NCI-H2196 treated with DMSO at 0.1 percent for 48 hours (cell line): ENCODE data around the gene ELAVL2.
"Not testable (repeated sequence)": the region's sequence is repeated elsewhere in the genome, so short reads cannot be mapped to it uniquely, and the experiment has no call there.

Experiments
- DNase-seq: peaks from one replicate; lab custom pipeline; 2025; ENCODE audit not compliant: unreplicated experiment; lab: John Stamatoyannopoulos, UW

The ELAVL2 gene

GRCh38 chr9:23728736-23729135 lies 97.3 kb downstream of the ELAVL2 start:
- no peak for DNase-seq

- DNase-seq = no peak
Observed at GRCh38 chr9:23725279-23725946, 100.6 kb downstream of the ELAVL2 start.

GRCh38 chr9:23723672-23724071 lies 102.4 kb downstream of the ELAVL2 start:
- no peak for DNase-seq

GRCh38 chr9:23723048-23723447 lies 103.0 kb downstream of the ELAVL2 start:
- DNase-seq = not testable (repeated sequence)

- DNase-seq = no peak
Observed at GRCh38 chr9:23721466-23721865, 104.6 kb downstream of the ELAVL2 start.

- no peak for DNase-seq
Observed at GRCh38 chr9:23717505-23717904, 108.5 kb downstream of the ELAVL2 start.

GRCh38 chr9:23707249-23707648 lies 118.8 kb downstream of the ELAVL2 start:
- no peak for DNase-seq

GRCh38 chr9:23702311-23702922 lies 123.6 kb downstream of the ELAVL2 start:
- DNase-seq = no peak

- DNase-seq = no peak
Observed at GRCh38 chr9:23701291-23701690, 124.7 kb downstream of the ELAVL2 start.

- DNase-seq = no peak
Observed at GRCh38 chr9:23700359-23700758, 125.7 kb downstream of the ELAVL2 start.

GRCh38 chr9:23698161-23698560 lies 127.9 kb downstream of the ELAVL2 start:
- DNase-seq = no peak

GRCh38 chr9:23695572-23695971 lies 130.5 kb downstream of the ELAVL2 start:
- DNase-seq = no peak

GRCh38 chr9:23693374-23693773 lies 132.7 kb downstream of the ELAVL2 start:
- no peak for DNase-seq

- no peak for DNase-seq
Observed at GRCh38 chr9:23686896-23687295, 139.1 kb downstream of the ELAVL2 start.

- DNase-seq = no peak
Observed at GRCh38 chr9:23686257-23686656, 139.8 kb downstream of the ELAVL2 start.

- no peak for DNase-seq
Observed at GRCh38 chr9:23683611-23684061, 142.4 kb downstream of the ELAVL2 start.

- no peak for DNase-seq
Observed at GRCh38 chr9:23682891-23683431, 143.1 kb downstream of the ELAVL2 start.

GRCh38 chr9:23682352-23682751 lies 143.7 kb downstream of the ELAVL2 start:
- no peak for DNase-seq

GRCh38 chr9:23677446-23677845 lies 148.6 kb downstream of the ELAVL2 start:
- no peak for DNase-seq

- DNase-seq = no peak
Observed at GRCh38 chr9:23674016-23674585, 151.9 kb downstream of the ELAVL2 start.

GRCh38 chr9:23672151-23672550 lies 153.9 kb downstream of the ELAVL2 start:
- DNase-seq = no peak

GRCh38 chr9:23669776-23670175 lies 156.3 kb downstream of the ELAVL2 start:
- DNase-seq = no peak
